HCT116 (cell line): ENCODE data around the gene TPK1. TPM values are rescaled to one million over a fixed set of nuclear protein-coding genes. Genes with fewer than 3 reads are reported as not detected.

Source experiments
- ATAC-seq: fragments of 200-7000 bp; cut with Tn5 transposase; 2 replicates; pipeline ENCODE4 v1.9.1; 2020; ENCODE audit warnings: mild to moderate bottlenecking, moderate library complexity
- BruUV-seq: library from RNA; stranded (reverse); fragments of 400-500 nt; replicated peaks from 2 replicates; lab custom pipeline; 2021; lab: Mats Ljungman, UMichigan
- CTCF ChIA-PET: fragments of 300-600 bp; sonication (Branson Sonifier 250); formaldehyde crosslinking; loops from one replicate; lab custom pipeline; 2021; ENCODE audit warnings: antibody characterized with exemption; lab: Charles Lee
- POLR2A ChIA-PET: fragments of 300-600, 350-600 bp; sonication (Branson Sonifier 250); formaldehyde crosslinking; loops from one replicate; lab custom pipeline; 2021; ENCODE audit warnings: antibody characterized with exemption; lab: Charles Lee
- RAD21 ChIA-PET, 2 experiments: fragments of 300-600 bp; sonication (Branson Sonifier 250); formaldehyde crosslinking; loops; one replicate each; lab custom pipeline; 2023; ENCODE audit warnings: low total read pairs in 2 of 2; ENCODE audit not compliant: uncharacterized antibody in 2 of 2, unreplicated experiment in 2 of 2, low non-redundant PET in 1 of 2; lab: Charles Lee
- DNase-seq: peaks from one replicate; pipeline ENCODE4 v3.0.0-alpha.2; 2010; ENCODE audit warnings: low read depth, low spot score
- H2AFZ ChIP-seq: fragments of 200-600 bp; shearing (Covaris generic), sonication (generic); 2 replicates; pipeline ENCODE4 v1.6.1; 2017; ENCODE audit warnings: low read depth, mixed run types, mixed read lengths, antibody characterized with exemption, low read length; ENCODE audit not compliant: poor library complexity, severe bottlenecking
- H3K27ac ChIP-seq: 2 replicates; pipeline ENCODE4 v1.5.1; 2012; ENCODE audit warnings: low read depth, low read length
- H3K27me3 ChIP-seq: fragments of 200-600 bp; sonication (generic); 2 replicates; pipeline ENCODE4 v1.6.1; 2016; ENCODE audit warnings: mixed run types, low read length, mixed read lengths; ENCODE audit not compliant: insufficient read depth
- H3K36me3 ChIP-seq, 2 experiments: fragments of 200-500 bp in 1 of 2; fragments of 200-600 bp in 1 of 2; sonication (Bioruptor generic) in 1 of 2; sonication (generic) in 1 of 2; 2 replicates each; pipeline versions ENCODE4 v1.5.1 to v1.6.1; 2014 to 2016; ENCODE audit warnings: low read length in 2 of 2, inconsistent platforms in 1 of 2, mixed read lengths in 1 of 2, mixed run types in 1 of 2; ENCODE audit not compliant: insufficient read depth in 2 of 2, control insufficient read depth in 1 of 2
- H3K4me1 ChIP-seq, 2 experiments: fragments of 200-600 bp in 1 of 2; sonication (generic) in 1 of 2; 2 replicates each; pipeline versions ENCODE4 v1.5.1 to v1.6.1; 2012 to 2017; ENCODE audit warnings: low read length in 2 of 2, inconsistent platforms in 1 of 2, mild to moderate bottlenecking in 1 of 2, mixed read lengths in 1 of 2, mixed run types in 1 of 2, moderate library complexity in 1 of 2; ENCODE audit not compliant: insufficient read depth in 2 of 2, control insufficient read depth in 1 of 2
- H3K4me2 ChIP-seq: fragments of 200-600 bp; sonication (generic); 2 replicates; pipeline ENCODE4 v1.6.1; 2017; ENCODE audit warnings: mixed run types, low read length, mixed read lengths
- H3K4me3 ChIP-seq, 2 experiments: fragments of 200-600 bp in 1 of 2; sonication (generic) in 1 of 2; replicated peaks in 1 of 2; 2 replicates each; pipeline ENCODE4 v1.5.1; 2011 to 2016; ENCODE audit warnings: low read length in 2 of 2, control low read depth in 1 of 2, low read depth in 1 of 2, mild to moderate bottlenecking in 1 of 2, mixed read lengths in 1 of 2, mixed run types in 1 of 2
- H3K79me2 ChIP-seq: fragments of 200-600 bp; sonication (generic); 2 replicates; pipeline ENCODE4 v1.6.1; 2017; ENCODE audit warnings: mild to moderate bottlenecking, mixed run types, low read length, moderate library complexity, mixed read lengths; ENCODE audit not compliant: insufficient read depth
- H3K9ac ChIP-seq: fragments of 200-600 bp; sonication (generic); 2 replicates; pipeline ENCODE4 v1.6.1; 2016; ENCODE audit warnings: low read length, mixed read lengths
- H3K9me2 ChIP-seq: fragments of 200-600 bp; sonication (generic), shearing (Covaris generic); 2 replicates; pipeline ENCODE4 v1.6.1; 2017; ENCODE audit warnings: mixed run types, mild to moderate bottlenecking, moderate library complexity; ENCODE audit not compliant: insufficient read depth
- H3K9me3 ChIP-seq, 2 experiments: fragments of 200-500 bp in 1 of 2; fragments of 200-600 bp in 1 of 2; sonication (Bioruptor generic) in 1 of 2; sonication (generic) in 1 of 2; 2 replicates each; pipeline ENCODE4 v1.6.1; 2014 to 2017; ENCODE audit warnings: low read length in 2 of 2, mixed read lengths in 2 of 2, inconsistent platforms in 1 of 2, low read depth in 1 of 2, mild to moderate bottlenecking in 1 of 2, mixed run types in 1 of 2, moderate library complexity in 1 of 2; ENCODE audit not compliant: control insufficient read depth in 1 of 2, insufficient read depth in 1 of 2
- H4K20me1 ChIP-seq: fragments of 200-600 bp; sonication (generic), shearing (Covaris generic); 2 replicates; pipeline ENCODE4 v1.6.1; 2017; ENCODE audit warnings: mixed run types, mild to moderate bottlenecking, moderate library complexity; ENCODE audit not compliant: insufficient read depth
- CBX3 ChIP-seq: IDR thresholded peaks from 2 replicates; pipeline ENCODE4 v1.6.1; 2012; ENCODE audit warnings: low read depth
- CEBPB ChIP-seq: IDR thresholded peaks from 2 replicates; pipeline ENCODE4 v1.6.1; 2012; ENCODE audit warnings: low read depth
- EGR1 ChIP-seq: IDR thresholded peaks from 2 replicates; pipeline ENCODE4 v1.6.1; 2012; ENCODE audit warnings: low read depth
- ELF1 ChIP-seq: IDR thresholded peaks from 2 replicates; pipeline ENCODE4 v1.6.1; 2012; ENCODE audit warnings: low read depth, borderline replicate concordance
- EZH2 ChIP-seq: fragments of 200-600 bp; sonication (generic); IDR thresholded peaks from 2 replicates; pipeline ENCODE4 v1.6.1; 2017; ENCODE audit warnings: antibody characterized with exemption, mixed run types
- EZH2phosphoT487 ChIP-seq: fragments of 200-600 bp; IDR thresholded peaks from 2 replicates; pipeline ENCODE4 v1.6.1; 2018; ENCODE audit warnings: antibody characterized with exemption, borderline replicate concordance
- FOSL1 ChIP-seq: IDR thresholded peaks from 2 replicates; pipeline ENCODE4 v1.6.1; 2012; ENCODE audit warnings: low read depth
- JUND ChIP-seq: IDR thresholded peaks from 2 replicates; pipeline ENCODE4 v1.6.1; 2012
- POLR2A ChIP-seq: IDR thresholded peaks from 2 replicates; pipeline ENCODE4 v1.7.0; 2011; ENCODE audit warnings: borderline replicate concordance; ENCODE audit not compliant: insufficient read depth, insufficient read length; ENCODE audit errors: extremely low read depth
- POLR2AphosphoS5 ChIP-seq: IDR thresholded peaks from 2 replicates; pipeline ENCODE4 v1.6.1; 2011; ENCODE audit warnings: mild to moderate bottlenecking, low read depth, low read length, moderate library complexity
- RAD21 ChIP-seq: IDR thresholded peaks from 2 replicates; pipeline ENCODE4 v1.6.1; 2012; ENCODE audit warnings: low read depth, mild to moderate bottlenecking
- SIN3A ChIP-seq: IDR thresholded peaks from 2 replicates; pipeline ENCODE4 v1.6.1; 2012; ENCODE audit warnings: low read depth
- SP1 ChIP-seq: IDR thresholded peaks from 2 replicates; pipeline ENCODE4 v1.6.1; 2012; ENCODE audit warnings: low read depth
- SRF ChIP-seq: IDR thresholded peaks from 2 replicates; pipeline ENCODE4 v1.6.1; 2012; ENCODE audit warnings: low read depth
- TCF7L2 ChIP-seq: IDR thresholded peaks from 2 replicates; pipeline ENCODE4 v1.7.0; 2011; ENCODE audit warnings: borderline replicate concordance, inconsistent platforms; ENCODE audit not compliant: insufficient read depth, insufficient read length; ENCODE audit errors: extremely low read depth
- ZFX ChIP-seq: fragments of 450-650 bp; IDR thresholded peaks from 2 replicates; pipeline ENCODE4 v1.6.1; 2017
- ZNF274 ChIP-seq: fragments of 200-500 bp; sonication (Bioruptor generic); IDR thresholded peaks from 2 replicates; pipeline ENCODE4 v1.6.1; 2014; ENCODE audit warnings: mild to moderate bottlenecking, low read depth, low read length, inconsistent platforms
- intact Hi-C: fragments of 100-400 bp; cut with micrococcal nuclease; formaldehyde crosslinking; loops from 2 replicates; pipeline ENCODE4 v1.10.0; 2022
- total RNA-seq: library from RNA; stranded (reverse); gene quantifications from one replicate; pipeline ENCODE4 v1.2.1, GENCODE V29; 2021; ENCODE audit not compliant: unreplicated experiment
- TF ChIP-seq, protein P1 (sequence below): IDR thresholded peaks from 2 replicates; pipeline ENCODE4 v1.6.1; 2011; ENCODE audit warnings: mild to moderate bottlenecking, low read length, moderate library complexity; ENCODE audit not compliant: insufficient replicate concordance; ENCODE audit errors: extremely low read depth
- TF ChIP-seq, protein P2 (sequence below): IDR thresholded peaks from 2 replicates; pipeline ENCODE4 v1.6.1; 2012
- TF ChIP-seq, protein P3 (sequence below): IDR thresholded peaks from 2 replicates; pipeline ENCODE4 v1.6.1; 2012; ENCODE audit warnings: low read depth
- TF ChIP-seq, protein P4 (sequence below): IDR thresholded peaks from 2 replicates; pipeline ENCODE4 v1.6.1; 2012

Gene TPK1
- total RNA-seq, 1 experiment from 2014 or later, result 5.4 TPM

DNA sequence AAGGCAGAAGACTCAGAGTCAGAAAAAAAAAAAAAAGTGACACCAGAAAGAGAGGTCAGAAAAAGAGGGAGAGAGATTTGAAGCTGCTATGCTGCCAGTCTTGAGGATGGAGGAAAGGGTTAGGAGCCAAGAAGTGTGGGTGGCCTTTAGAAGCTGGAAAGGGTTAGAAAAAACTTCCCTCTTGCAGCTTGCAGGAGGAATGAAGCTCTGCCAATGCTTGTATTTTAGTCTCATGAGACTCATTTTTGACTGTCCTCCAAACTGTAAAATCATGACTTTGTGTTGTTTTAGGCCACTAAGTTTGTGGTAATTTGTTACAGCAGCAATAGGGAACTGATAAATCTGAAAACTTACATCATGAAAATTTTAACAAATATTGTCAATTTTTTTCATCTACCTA is 304.7 kb downstream of the TPK1 start (continued):
- TF ChIP-seq, protein P1, sequence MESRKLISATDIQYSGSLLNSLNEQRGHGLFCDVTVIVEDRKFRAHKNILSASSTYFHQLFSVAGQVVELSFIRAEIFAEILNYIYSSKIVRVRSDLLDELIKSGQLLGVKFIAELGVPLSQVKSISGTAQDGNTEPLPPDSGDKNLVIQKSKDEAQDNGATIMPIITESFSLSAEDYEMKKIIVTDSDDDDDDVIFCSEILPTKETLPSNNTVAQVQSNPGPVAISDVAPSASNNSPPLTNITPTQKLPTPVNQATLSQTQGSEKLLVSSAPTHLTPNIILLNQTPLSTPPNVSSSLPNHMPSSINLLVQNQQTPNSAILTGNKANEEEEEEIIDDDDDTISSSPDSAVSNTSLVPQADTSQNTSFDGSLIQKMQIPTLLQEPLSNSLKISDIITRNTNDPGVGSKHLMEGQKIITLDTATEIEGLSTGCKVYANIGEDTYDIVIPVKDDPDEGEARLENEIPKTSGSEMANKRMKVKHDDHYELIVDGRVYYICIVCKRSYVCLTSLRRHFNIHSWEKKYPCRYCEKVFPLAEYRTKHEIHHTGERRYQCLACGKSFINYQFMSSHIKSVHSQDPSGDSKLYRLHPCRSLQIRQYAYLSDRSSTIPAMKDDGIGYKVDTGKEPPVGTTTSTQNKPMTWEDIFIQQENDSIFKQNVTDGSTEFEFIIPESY, result no peak
- TF ChIP-seq CBX3 (no peak), SRF (no peak), ZFX (no peak), POLR2A (no peak)

DNA sequence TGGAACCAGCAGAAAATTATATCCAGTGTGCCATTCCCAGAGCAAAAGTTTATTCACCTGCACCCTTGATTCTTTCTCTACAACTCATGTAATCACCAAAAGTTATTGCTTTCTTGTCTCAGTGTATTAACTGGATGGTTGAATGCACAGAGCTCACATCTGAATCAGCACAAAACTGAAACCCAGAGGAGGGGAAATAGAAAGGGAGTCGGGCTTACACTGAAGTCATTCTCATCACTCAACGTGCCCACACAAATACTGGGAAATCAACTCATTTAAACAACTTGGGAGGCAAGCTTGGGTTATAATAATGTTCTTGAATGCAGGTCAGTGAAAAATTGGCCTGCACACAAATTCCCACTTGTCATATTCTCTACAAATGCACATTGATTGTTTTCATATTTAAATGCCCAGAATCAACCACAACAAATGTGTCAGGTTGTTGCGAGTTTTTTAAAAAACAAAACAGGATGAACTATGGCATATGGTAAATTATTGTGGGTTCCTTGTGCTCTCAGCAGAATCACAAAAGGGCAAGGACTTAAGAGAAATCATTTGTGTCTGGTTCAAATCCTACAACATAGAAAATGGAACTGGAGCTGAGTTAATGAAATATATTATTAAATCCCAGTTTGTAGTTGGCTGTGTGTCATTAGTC is 306.5 kb downstream of the TPK1 start:
- ATAC-seq (no peak), DNase-seq (no peak)
- H2AFZ ChIP-seq, result no peak overlapping the region
- ChIA-PET POLR2A (no interaction called here), RAD21 (no interaction called here), CTCF (no interaction called here)
- no peaks in the 10 kb centered on the region for H3K27me3 ChIP-seq
- H3K9ac ChIP-seq, result no peak overlapping the region
- no peaks in the 10 kb centered on the region for H3K36me3 ChIP-seq
- H3K79me2 ChIP-seq, result no peaks in the 10 kb centered on the region
- no peak overlapping the region for H3K27ac ChIP-seq
- intact Hi-C loops, result no loop called here
- H3K9me3 ChIP-seq, result no peaks in the 10 kb centered on the region
- no peak overlapping the region for H3K4me3 ChIP-seq
- no peak overlapping the region for H3K4me2 ChIP-seq
- no TSS peak for BruUV-seq
- no peaks in the 10 kb centered on the region for H4K20me1 ChIP-seq
- no peaks in the 10 kb centered on the region for H3K9me2 ChIP-seq
- no peaks in the 10 kb centered on the region for H3K4me1 ChIP-seq
- TF ChIP-seq TCF7L2, result no peak
- TF ChIP-seq ZNF274, result no peak
- TF ChIP-seq, protein P2, sequence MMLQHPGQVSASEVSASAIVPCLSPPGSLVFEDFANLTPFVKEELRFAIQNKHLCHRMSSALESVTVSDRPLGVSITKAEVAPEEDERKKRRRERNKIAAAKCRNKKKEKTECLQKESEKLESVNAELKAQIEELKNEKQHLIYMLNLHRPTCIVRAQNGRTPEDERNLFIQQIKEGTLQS, result no peak
- TF ChIP-seq EGR1, result no peak
- no peak for TF ChIP-seq CEBPB
- no peak for TF ChIP-seq SP1
- no peak for TF ChIP-seq ELF1
- TF ChIP-seq CBX3, result no peak
- TF ChIP-seq SIN3A, result no peak
- no peak for TF ChIP-seq EZH2
- TF ChIP-seq, protein P3, sequence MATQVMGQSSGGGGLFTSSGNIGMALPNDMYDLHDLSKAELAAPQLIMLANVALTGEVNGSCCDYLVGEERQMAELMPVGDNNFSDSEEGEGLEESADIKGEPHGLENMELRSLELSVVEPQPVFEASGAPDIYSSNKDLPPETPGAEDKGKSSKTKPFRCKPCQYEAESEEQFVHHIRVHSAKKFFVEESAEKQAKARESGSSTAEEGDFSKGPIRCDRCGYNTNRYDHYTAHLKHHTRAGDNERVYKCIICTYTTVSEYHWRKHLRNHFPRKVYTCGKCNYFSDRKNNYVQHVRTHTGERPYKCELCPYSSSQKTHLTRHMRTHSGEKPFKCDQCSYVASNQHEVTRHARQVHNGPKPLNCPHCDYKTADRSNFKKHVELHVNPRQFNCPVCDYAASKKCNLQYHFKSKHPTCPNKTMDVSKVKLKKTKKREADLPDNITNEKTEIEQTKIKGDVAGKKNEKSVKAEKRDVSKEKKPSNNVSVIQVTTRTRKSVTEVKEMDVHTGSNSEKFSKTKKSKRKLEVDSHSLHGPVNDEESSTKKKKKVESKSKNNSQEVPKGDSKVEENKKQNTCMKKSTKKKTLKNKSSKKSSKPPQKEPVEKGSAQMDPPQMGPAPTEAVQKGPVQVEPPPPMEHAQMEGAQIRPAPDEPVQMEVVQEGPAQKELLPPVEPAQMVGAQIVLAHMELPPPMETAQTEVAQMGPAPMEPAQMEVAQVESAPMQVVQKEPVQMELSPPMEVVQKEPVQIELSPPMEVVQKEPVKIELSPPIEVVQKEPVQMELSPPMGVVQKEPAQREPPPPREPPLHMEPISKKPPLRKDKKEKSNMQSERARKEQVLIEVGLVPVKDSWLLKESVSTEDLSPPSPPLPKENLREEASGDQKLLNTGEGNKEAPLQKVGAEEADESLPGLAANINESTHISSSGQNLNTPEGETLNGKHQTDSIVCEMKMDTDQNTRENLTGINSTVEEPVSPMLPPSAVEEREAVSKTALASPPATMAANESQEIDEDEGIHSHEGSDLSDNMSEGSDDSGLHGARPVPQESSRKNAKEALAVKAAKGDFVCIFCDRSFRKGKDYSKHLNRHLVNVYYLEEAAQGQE, result no peak
- no peak for TF ChIP-seq EZH2phosphoT487
- no peak for TF ChIP-seq FOSL1
- TF ChIP-seq, protein P4, sequence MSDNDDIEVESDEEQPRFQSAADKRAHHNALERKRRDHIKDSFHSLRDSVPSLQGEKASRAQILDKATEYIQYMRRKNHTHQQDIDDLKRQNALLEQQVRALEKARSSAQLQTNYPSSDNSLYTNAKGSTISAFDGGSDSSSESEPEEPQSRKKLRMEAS, result no peak
- TF ChIP-seq JUND, result no peak
- no peak for TF ChIP-seq POLR2AphosphoS5
- no peak for TF ChIP-seq SRF
- no peak for TF ChIP-seq RAD21
